Measurements from ENCODE around the gene KRTAP4-5. TPM values are rescaled to one million over a fixed set of nuclear protein-coding genes. Genes with fewer than 3 reads are reported as not detected.
"Not testable (repeated sequence)": the region's sequence is repeated elsewhere in the genome, so short reads cannot be mapped to it uniquely, and the experiment has no call there.

Gene KRTAP4-5
- total RNA-seq, 6 donors from 2014 or later, result not detected

- no peaks in the 10 kb centered on the region for H3K4me1 ChIP-seq
Measured at GRCh38 chr17:41140360-41141131, 9.1 kb downstream of the KRTAP4-5 start, which contains the start of gene KRTAP4-6. Gene KRTAP4-6 (minus strand): TSS chr17:41140544. CDS start chr17:41140487, 57 bp downstream.

GRCh38 chr17:41139865-41140264 is 9.8 kb downstream of the KRTAP4-5 start:
- H3K4me1 ChIP-seq; H3K4me3 ChIP-seq; H3K36me3 ChIP-seq; ATAC-seq (ENCODE audit: low FRiP score in 2 of 2); H3K27me3 ChIP-seq; H3K27ac ChIP-seq: not testable (repeated sequence)
- peak in 1 of 2 donors; percentile 77 for DNase-seq
- peaks cover 4 to 29% (median 13%) of the 10 kb centered on the region in 4 donors for H3K9me3 ChIP-seq
- 79 to 88% methylated on average over 9 to 12 of the region's 12 CpGs for WGBS, 2 donors

More at GRCh38 chr17:41140360-41141131, 9.1 kb downstream of the KRTAP4-5 start, which contains the start of gene KRTAP4-6:
- DNase-seq (no peak), ATAC-seq (ENCODE audit: low FRiP score in 2 of 2) (no peak)
- no peak for TF ChIP-seq POLR2A (IDR thresholded peaks at IDR 0.05)
- no peak for TF ChIP-seq POLR2AphosphoS5 (IDR thresholded peaks at IDR 0.05)
- no peak for TF ChIP-seq EP300 (IDR thresholded peaks at IDR 0.05)
- TF ChIP-seq CTCF (IDR thresholded peaks at IDR 0.05), result no peak
- Histone ChIP-seq H3K27me3 (no peaks in the 10 kb centered on the region), H3K27ac (no peak within 1 kb of the TSS), H3K4me3 (no peak within 1 kb of the TSS), H3K9me3 (peaks cover 4 to 29% (median 13%) of the 10 kb centered on the region in 4 donors), H3K36me3 (no peaks in the 10 kb centered on the region)
- 77 to 84% methylated on average over 3 to 6 of the region's 6 CpGs for WGBS, 2 donors

- H3K9me3 ChIP-seq, result no peaks in the 10 kb centered on the region
- no peak for TF ChIP-seq POLR2AphosphoS5 (IDR thresholded peaks at IDR 0.05)
- TF ChIP-seq CTCF (IDR thresholded peaks at IDR 0.05), result no peak
- TF ChIP-seq EP300 (IDR thresholded peaks at IDR 0.05), result no peak
- no peak for TF ChIP-seq POLR2A (IDR thresholded peaks at IDR 0.05)
- H3K36me3 ChIP-seq, result no peaks in the 10 kb centered on the region
- H3K27me3 ChIP-seq, result no peaks in the 10 kb centered on the region
- WGBS, 2 donors, result 52 to 56% methylated on average over 2 of the region's 2 CpGs
- no peak overlapping the region for H3K4me3 ChIP-seq
- no peak overlapping the region for H3K27ac ChIP-seq
- ATAC-seq (ENCODE audit: low FRiP score in 2 of 2) (no peak), DNase-seq (no peak)
- no peaks in the 10 kb centered on the region for H3K4me1 ChIP-seq
Measured at GRCh38 chr17:41133880-41134735, 15.5 kb downstream of the KRTAP4-5 start.

GRCh38 chr17:41131979-41132378 is 17.6 kb downstream of the KRTAP4-5 start:
- H3K9me3 ChIP-seq, result no peaks in the 10 kb centered on the region

GRCh38 chr17:41127371-41127770 is 22.3 kb downstream of the KRTAP4-5 start:
- no peaks in the 10 kb centered on the region for H3K36me3 ChIP-seq
- H3K27ac ChIP-seq, result no peak overlapping the region
- DNase-seq (no peak), ATAC-seq (ENCODE audit: low FRiP score in 2 of 2) (no peak)
- no peaks in the 10 kb centered on the region for H3K9me3 ChIP-seq
- TF ChIP-seq EP300 (IDR thresholded peaks at IDR 0.05) (no peak), POLR2AphosphoS5 (IDR thresholded peaks at IDR 0.05) (no peak), CTCF (IDR thresholded peaks at IDR 0.05) (no peak), POLR2A (IDR thresholded peaks at IDR 0.05) (no peak)
- H3K4me1 ChIP-seq, result no peaks in the 10 kb centered on the region
- H3K4me3 ChIP-seq, result no peak overlapping the region
- WGBS, 2 donors, result 56 to 61% methylated on average over 1 of the region's 1 CpG
- no peaks in the 10 kb centered on the region for H3K27me3 ChIP-seq

More at GRCh38 chr17:41131979-41132378, 17.6 kb downstream of the KRTAP4-5 start:
- TF ChIP-seq EP300 (IDR thresholded peaks at IDR 0.05), result no peak
- DNase-seq (no peak), ATAC-seq (ENCODE audit: low FRiP score in 2 of 2) (no peak)
- Histone ChIP-seq H3K4me3 (no peak overlapping the region), H3K4me1 (no peaks in the 10 kb centered on the region), H3K27ac (no peak overlapping the region), H3K27me3 (no peaks in the 10 kb centered on the region), H3K36me3 (no peaks in the 10 kb centered on the region)
- WGBS, 2 donors, result 78 to 87% methylated on average over 3 of the region's 3 CpGs
